HEK293 (cell line): ENCODE data around the gene VWF.

Experiments used
- CTCF ChIA-PET: fragments of 350-600 bp; formaldehyde crosslinking; extraction: SDS; loops from one replicate; lab custom pipeline; 2021; ENCODE audit warnings: antibody characterized with exemption; lab: Yijun Ruan, JAX
- POLR2A ChIA-PET: fragments of 300-600 bp; formaldehyde crosslinking; extraction: SDS; loops from one replicate; lab custom pipeline; 2020; ENCODE audit warnings: antibody characterized with exemption, inconsistent platforms; lab: Yijun Ruan, JAX
- H3K27ac ChIP-seq: fragments of 200-500 bp; sonication (Bioruptor generic); 2 replicates; pipeline ENCODE4 v1.5.1; 2014; ENCODE audit warnings: low read depth, low read length, control low read depth, inconsistent platforms; ENCODE audit errors: extremely low read depth
- H3K36me3 ChIP-seq, 2 experiments: fragments of 200-500 bp in 1 of 2; sonication (Bioruptor generic) in 1 of 2; 1 replicate in 1 of 2; 2 replicates in 1 of 2; pipeline ENCODE4 v1.5.1; 2014 to 2017; ENCODE audit warnings: inconsistent platforms in 2 of 2, low read length in 2 of 2; ENCODE audit not compliant: control insufficient read depth in 2 of 2, insufficient read depth in 1 of 2
- H3K4me1 ChIP-seq: fragments of 200-500 bp; sonication (Bioruptor generic); 2 replicates; pipeline ENCODE4 v1.5.1; 2014; ENCODE audit warnings: mild to moderate bottlenecking, low read length, inconsistent platforms; ENCODE audit not compliant: control insufficient read depth, insufficient read depth
- H3K4me3 ChIP-seq: 2 replicates; pipeline ENCODE4 v1.5.1; 2011; ENCODE audit warnings: low read depth, mild to moderate bottlenecking, control low read depth, low read length, moderate library complexity
- H3K9me3 ChIP-seq: fragments of 200-500 bp; sonication (Bioruptor generic); 2 replicates; pipeline ENCODE4 v1.5.1; 2014; ENCODE audit warnings: low read depth, low read length, inconsistent platforms; ENCODE audit not compliant: control insufficient read depth, insufficient read depth
- MZF1 ChIP-seq: fragments of 450-650 bp; formaldehyde crosslinking; IDR thresholded peaks from 2 replicates; pipeline ENCODE4 v1.5.1; 2017; ENCODE audit warnings: missing biosample characterization, missing genetic modification characterization, borderline replicate concordance
- PRDM1 ChIP-seq: fragments of 450-650 bp; formaldehyde crosslinking; IDR thresholded peaks from 2 replicates; pipeline ENCODE4; 2016; ENCODE audit warnings: missing biosample characterization, missing genetic modification characterization
- ZBTB21 ChIP-seq: fragments of 450-650 bp; formaldehyde crosslinking; IDR thresholded peaks from 2 replicates; pipeline ENCODE4 v1.5.1; 2017; ENCODE audit warnings: missing biosample characterization, missing genetic modification characterization
- ZNF112 ChIP-seq: fragments of 450-650 bp; formaldehyde crosslinking; IDR thresholded peaks from 2 replicates; pipeline ENCODE4 v1.5.0; 2017; ENCODE audit warnings: missing biosample characterization, missing genetic modification characterization
- ZNF146 ChIP-seq: fragments of 450-650 bp; formaldehyde crosslinking; IDR thresholded peaks from 2 replicates; pipeline ENCODE4 v1.5.1; 2016; ENCODE audit warnings: missing biosample characterization, missing genetic modification characterization
- ZNF19 ChIP-seq: fragments of 450-650 bp; formaldehyde crosslinking; IDR thresholded peaks from 2 replicates; pipeline ENCODE4; 2016; ENCODE audit warnings: missing biosample characterization, missing genetic modification characterization, low read depth
- ZNF214 ChIP-seq: fragments of 450-650 bp; formaldehyde crosslinking; IDR thresholded peaks from 2 replicates; pipeline ENCODE4 v1.5.1; 2017; ENCODE audit warnings: missing biosample characterization, mild to moderate bottlenecking, missing genetic modification characterization, borderline replicate concordance
- ZNF221 ChIP-seq: fragments of 450-650 bp; formaldehyde crosslinking; IDR thresholded peaks from 2 replicates; pipeline ENCODE4 v1.5.1; 2017; ENCODE audit warnings: missing biosample characterization, missing genetic modification characterization, borderline replicate concordance
- ZNF266 ChIP-seq: fragments of 450-650 bp; formaldehyde crosslinking; IDR thresholded peaks from 2 replicates; pipeline ENCODE4 v1.5.1; 2016; ENCODE audit warnings: missing biosample characterization, missing genetic modification characterization, low read depth
- ZNF626 ChIP-seq: fragments of 450-650 bp; sonication (Bioruptor Pico); formaldehyde crosslinking; IDR thresholded peaks from 2 replicates; pipeline ENCODE4 v1.5.1; 2018; ENCODE audit warnings: missing biosample characterization, missing genetic modification characterization, inconsistent platforms
- ZNF837 ChIP-seq: fragments of 450-650 bp; formaldehyde crosslinking; IDR thresholded peaks from 2 replicates; pipeline ENCODE4 v1.5.1; 2016; ENCODE audit warnings: missing biosample characterization, missing genetic modification characterization
- ZSCAN23 ChIP-seq: fragments of 450-650 bp; formaldehyde crosslinking; IDR thresholded peaks from 2 replicates; pipeline ENCODE4 v1.5.1; 2016; ENCODE audit warnings: missing biosample characterization, missing genetic modification characterization
- TF ChIP-seq, protein P1 (sequence below): fragments of 450-650 bp; formaldehyde crosslinking; IDR thresholded peaks from 2 replicates; pipeline ENCODE4 v1.5.1; 2017; ENCODE audit warnings: missing biosample characterization, missing genetic modification characterization
- TF ChIP-seq, protein P2 (sequence below): fragments of 450-650 bp; formaldehyde crosslinking; IDR thresholded peaks from 2 replicates; pipeline ENCODE4 v1.5.1; 2016; ENCODE audit warnings: missing biosample characterization, missing genetic modification characterization
- TF ChIP-seq, protein P3 (sequence below): fragments of 450-650 bp; formaldehyde crosslinking; IDR thresholded peaks from 2 replicates; pipeline ENCODE4 v1.5.1; 2016; ENCODE audit warnings: missing biosample characterization, missing genetic modification characterization

The VWF gene

DNA sequence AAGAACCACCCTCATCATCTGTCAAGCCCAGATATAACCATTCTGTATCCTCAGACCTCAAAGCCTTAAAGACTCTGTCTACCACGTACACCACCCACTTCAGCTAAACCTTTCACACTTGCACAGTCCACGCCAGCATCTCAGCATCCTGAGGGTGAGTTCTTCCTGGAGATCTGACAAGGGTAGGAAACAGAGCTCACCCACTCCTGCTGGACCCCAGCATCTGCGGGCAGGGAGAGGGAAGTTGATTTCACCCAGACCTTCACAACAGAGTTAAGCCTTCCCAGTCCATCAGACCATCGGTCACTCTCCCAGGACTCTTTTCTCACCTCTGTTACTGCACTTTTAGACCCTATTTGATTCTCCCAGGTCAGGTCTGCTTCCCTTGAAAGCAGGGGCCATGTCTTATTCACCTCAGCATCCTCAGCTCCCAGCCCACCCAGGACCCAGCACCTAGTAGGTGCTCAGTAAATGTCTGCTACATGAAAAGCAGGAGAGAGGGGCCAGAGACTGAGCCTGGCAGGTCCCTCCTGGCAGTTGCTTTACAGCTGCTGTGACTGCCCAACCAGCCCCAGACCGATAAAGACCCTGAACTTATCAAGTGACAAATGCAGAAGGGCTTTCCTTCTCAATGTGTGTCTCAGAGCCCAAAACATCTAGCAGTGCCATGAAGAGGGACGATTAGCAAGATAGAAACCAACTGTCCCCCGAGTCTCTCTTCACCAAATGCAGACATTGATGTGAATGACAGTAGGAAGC is 213.5 kb downstream of the VWF start:
- POLR2A ChIA-PET = no interaction called here
- CTCF ChIA-PET = interaction anchor here (1.2 to 2.7 kb wide), 3 partner anchors 32 to 128 kb away, joined by 3 to 15 read pairs (median 12); no protein-coding TSS in a partner anchor

DNA sequence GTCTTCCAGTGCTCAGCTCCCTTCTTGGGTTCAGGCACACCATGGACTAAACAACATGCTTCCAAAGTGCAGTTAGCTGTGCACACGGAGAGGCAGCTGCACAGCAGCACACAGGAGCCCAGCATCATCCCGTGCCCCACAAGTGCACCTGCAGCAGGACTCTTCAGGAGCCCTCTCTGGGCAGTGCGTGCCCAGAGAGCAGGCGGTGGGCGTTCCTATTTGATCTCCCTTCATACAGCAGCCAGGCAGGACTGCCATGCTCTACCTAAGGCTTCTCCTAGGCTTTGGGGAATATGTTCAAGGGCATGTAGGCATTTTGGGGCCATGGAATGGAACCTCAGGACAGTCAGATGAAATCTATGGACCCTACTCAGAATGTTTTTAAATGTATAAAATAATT is 214.9 kb downstream of the VWF start:
- TF ChIP-seq ZNF221 (tag by site-specific recombination) (no peak), ZNF19 (tag by site-specific recombination) (no peak), ZNF214 (tag by site-specific recombination) (no peak), ZNF837 (tag by site-specific recombination) (no peak), MZF1 (tag by site-specific recombination) (no peak), ZNF146 (no peak)
- TF ChIP-seq, protein P1, sequence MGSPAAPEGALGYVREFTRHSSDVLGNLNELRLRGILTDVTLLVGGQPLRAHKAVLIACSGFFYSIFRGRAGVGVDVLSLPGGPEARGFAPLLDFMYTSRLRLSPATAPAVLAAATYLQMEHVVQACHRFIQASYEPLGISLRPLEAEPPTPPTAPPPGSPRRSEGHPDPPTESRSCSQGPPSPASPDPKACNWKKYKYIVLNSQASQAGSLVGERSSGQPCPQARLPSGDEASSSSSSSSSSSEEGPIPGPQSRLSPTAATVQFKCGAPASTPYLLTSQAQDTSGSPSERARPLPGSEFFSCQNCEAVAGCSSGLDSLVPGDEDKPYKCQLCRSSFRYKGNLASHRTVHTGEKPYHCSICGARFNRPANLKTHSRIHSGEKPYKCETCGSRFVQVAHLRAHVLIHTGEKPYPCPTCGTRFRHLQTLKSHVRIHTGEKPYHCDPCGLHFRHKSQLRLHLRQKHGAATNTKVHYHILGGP (tag by site-specific recombination) = no peak
- TF ChIP-seq, protein P2, sequence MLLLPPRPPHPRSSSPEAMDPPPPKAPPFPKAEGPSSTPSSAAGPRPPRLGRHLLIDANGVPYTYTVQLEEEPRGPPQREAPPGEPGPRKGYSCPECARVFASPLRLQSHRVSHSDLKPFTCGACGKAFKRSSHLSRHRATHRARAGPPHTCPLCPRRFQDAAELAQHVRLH (tag by site-specific recombination) = no peak
- Histone ChIP-seq H3K27ac (no peak overlapping the region), H3K9me3 (no peaks in the 10 kb centered on the region), H3K4me3 (no peak overlapping the region), H3K36me3 (no peaks in the 10 kb centered on the region), H3K4me1 (no peaks in the 10 kb centered on the region)
- CTCF ChIA-PET = interaction anchor here (1.8 kb wide), 1 partner anchor 79 kb away, joined by 7 read pairs; no protein-coding TSS in a partner anchor
- POLR2A ChIA-PET = no interaction called here

More for the DNA sequence above, 213.5 kb downstream of the VWF start:
- H3K36me3 ChIP-seq = no peaks in the 10 kb centered on the region
- no peaks in the 10 kb centered on the region for H3K4me1 ChIP-seq
- TF ChIP-seq ZSCAN23 = no peak
- TF ChIP-seq, protein P1 (tag by site-specific recombination) = no peak
- no peak for TF ChIP-seq ZNF112 (tag by site-specific recombination)
- TF ChIP-seq ZNF266 (tag by site-specific recombination) = no peak
- TF ChIP-seq, protein P3, sequence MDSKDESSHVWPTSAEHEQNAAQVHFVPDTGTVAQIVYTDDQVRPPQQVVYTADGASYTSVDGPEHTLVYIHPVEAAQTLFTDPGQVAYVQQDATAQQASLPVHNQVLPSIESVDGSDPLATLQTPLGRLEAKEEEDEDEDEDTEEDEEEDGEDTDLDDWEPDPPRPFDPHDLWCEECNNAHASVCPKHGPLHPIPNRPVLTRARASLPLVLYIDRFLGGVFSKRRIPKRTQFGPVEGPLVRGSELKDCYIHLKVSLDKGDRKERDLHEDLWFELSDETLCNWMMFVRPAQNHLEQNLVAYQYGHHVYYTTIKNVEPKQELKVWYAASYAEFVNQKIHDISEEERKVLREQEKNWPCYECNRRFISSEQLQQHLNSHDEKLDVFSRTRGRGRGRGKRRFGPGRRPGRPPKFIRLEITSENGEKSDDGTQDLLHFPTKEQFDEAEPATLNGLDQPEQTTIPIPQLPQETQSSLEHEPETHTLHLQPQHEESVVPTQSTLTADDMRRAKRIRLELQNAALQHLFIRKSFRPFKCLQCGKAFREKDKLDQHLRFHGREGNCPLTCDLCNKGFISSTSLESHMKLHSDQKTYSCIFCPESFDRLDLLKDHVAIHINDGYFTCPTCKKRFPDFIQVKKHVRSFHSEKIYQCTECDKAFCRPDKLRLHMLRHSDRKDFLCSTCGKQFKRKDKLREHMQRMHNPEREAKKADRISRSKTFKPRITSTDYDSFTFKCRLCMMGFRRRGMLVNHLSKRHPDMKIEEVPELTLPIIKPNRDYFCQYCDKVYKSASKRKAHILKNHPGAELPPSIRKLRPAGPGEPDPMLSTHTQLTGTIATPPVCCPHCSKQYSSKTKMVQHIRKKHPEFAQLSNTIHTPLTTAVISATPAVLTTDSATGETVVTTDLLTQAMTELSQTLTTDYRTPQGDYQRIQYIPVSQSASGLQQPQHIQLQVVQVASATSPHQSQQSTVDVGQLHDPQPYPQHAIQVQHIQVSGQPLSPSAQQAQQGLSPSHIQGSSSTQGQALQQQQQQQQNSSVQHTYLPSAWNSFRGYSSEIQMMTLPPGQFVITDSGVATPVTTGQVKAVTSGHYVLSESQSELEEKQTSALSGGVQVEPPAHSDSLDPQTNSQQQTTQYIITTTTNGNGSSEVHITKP (tag by site-specific recombination) = no peak
- TF ChIP-seq PRDM1 (tag by site-specific recombination) = no peak
- no peak for TF ChIP-seq ZNF626 (tag by site-specific recombination)
- TF ChIP-seq ZBTB21 (tag by site-specific recombination) = no peak
- H3K9me3 ChIP-seq = no peaks in the 10 kb centered on the region
- no peak overlapping the region for H3K4me3 ChIP-seq
- no peak overlapping the region for H3K27ac ChIP-seq
